Activated T-cell treated with anti-CD3 and anti-CD28 coated beads for 1 hour (primary cell): ENCODE measurements around the gene TBC1D8.

Experiments used
- DNase-seq: peaks from one replicate; pipeline ENCODE4 v3.0.0-alpha.2; 2020; ENCODE audit warnings: low read depth

TBC1D8 gene

GRCh38 chr2:100997509-100998234 lies 153.5 kb downstream of the TBC1D8 start:
- DNase-seq, result no peak

GRCh38 chr2:100995309-100996075 lies 155.7 kb downstream of the TBC1D8 start:
- DNase-seq, result no peak

GRCh38 chr2:100993294-100993693 lies 157.9 kb downstream of the TBC1D8 start:
- DNase-seq, result no peak

DNA sequence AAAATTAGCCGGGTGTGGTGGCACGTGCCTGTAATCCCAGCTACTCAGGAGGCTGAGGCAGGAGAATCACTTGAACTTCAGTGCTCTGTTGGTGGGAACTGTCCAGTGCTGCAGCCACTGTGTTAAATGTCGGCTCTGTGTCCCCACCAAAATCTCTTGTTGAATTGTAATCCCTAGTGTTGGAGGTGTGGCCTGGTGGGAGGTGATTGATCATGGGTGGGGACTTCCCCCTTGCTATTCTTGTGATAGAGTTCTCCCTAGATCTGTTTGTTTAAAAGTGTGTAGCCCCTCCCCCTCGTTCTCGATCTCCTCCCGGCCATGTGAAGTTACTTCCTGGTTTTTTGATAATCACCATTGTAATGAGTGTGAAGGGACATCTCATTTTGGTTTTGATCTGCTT lies 158.9 kb downstream of the TBC1D8 start:
- DNase-seq, result no peak

DNA sequence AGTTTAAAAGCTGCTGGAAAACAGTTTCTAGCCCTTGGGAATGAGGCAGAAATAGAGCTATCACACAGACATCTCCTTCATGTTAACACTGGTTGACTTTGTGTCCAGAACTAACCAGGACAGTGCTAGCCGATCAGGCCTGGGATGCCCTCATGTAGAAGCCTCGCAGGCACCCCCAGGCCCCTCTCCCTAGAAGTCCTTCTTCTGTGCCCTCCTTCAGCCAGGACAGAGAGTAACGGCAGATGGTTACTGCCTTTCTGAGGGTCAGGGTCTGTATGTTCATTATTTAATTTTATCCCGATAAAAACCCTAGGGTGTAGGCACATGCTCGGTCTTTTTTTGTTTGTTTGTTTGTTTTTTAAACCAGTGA lies 159.8 kb downstream of the TBC1D8 start:
- no peak for DNase-seq

DNA sequence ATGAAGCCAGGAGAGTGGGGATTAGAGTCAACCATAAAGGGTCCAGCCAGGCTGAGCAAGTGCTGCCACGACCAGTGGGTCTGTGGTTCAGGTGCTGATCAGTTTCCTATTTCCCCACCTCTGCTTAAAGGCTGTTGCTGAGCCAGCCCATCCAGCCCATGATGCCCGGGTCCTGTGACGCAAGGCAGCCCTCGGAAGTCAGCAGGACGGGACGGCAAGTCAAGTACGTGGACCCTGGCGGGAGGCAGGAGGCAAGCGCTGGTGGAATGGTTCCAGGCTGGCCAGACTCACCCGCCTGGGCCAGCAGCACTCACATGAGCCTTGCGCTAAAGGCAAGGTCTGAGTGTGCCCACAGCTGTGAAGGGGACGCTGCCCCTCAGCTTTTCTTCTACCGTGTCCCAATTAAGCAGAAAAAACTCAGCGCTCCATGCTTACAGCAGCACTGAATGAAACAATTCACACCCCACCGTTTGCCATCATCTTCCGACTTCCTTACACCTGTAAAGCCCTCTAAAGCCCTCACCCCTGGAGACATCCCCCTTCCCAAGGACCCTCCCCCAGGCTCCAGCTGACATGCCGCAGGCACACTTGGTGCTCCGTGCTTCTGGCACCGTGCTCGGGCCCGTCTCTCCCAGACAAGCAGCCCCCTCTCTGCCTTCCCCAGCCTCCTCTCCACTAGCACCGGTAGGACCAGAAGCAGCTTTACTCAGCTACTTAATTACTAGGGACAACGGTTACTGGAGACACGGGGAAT lies 160.4 kb downstream of the TBC1D8 start:
- DNase-seq, result no peak

DNA sequence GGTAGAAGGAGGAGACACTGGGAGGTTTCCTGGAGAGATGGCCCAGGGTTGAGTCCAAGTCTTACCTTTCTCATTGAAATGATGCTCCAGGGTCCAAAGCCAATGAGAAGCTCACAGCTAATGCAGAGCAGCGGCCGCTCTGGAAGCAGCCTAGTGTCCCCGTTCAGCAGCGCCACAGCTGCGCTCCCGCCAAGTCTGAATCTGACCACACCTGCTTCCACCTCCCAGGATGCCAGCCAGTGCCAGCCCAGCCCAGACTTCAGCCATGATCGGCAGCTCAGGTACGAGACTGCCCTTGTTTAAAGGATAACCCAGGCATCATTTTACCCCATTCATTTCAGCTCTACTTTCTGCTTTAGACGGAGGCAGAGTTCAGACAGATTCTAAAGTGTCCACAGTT lies 161.0 kb downstream of the TBC1D8 start:
- DNase-seq, result no peak

DNA sequence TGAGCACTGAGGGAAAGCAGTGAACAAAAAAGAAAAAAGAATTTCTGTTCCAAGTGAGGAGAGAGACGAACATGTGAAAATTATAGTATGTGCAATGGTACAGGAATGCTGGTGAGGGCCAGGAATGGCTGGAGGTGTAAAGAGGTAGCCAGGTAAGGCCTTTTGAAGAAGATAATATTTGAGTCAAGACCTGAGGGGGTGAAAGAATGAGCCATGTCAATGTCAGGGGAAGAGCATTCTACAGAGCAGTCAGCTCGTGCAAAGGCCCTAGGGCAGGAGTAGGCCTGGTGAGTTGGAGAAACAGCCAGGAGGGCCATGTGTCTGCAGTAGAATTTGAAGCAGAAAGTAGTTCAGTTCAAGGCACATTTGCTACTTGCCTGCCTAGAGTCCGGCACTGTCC lies 161.5 kb downstream of the TBC1D8 start:
- DNase-seq, result no peak

DNA sequence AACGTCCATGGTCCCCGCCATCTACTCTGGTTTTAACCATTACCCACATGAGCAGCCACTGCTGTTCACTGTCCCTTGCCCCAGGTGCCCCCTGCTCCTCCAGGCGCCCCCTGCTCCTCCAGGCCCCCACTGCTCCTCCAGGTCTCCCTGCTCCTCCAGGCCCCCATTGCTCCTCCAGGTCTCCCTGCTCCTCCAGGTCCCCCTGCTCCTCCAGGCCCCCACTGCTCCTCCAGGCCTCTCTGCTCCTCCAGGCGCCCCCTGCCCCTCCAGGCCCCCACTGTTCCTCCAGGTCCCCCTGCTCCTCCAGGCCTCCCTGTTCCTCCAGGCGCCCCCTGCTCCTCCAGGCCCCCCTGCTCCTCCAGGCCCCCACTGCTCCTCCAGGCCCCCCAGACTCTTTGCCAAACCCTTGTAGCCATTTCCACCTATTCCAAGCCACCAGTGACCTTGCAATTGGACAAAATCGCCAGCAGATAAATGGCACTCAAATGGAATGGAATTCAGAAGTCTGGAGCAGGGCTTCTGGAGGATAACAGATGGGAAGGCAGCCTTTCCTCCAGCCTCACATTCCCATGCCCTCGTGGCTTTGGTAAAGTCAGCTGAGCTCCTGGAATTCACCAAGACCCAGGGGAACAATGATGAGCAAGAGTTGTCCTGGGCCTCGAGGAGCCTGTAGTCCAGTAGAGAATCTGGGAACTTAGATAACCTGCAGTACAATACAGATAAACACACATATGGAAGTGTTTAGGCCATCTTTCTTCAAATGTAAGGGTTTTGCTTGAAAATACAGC lies 162.4 kb downstream of the TBC1D8 start:
- DNase-seq, result no peak

DNA sequence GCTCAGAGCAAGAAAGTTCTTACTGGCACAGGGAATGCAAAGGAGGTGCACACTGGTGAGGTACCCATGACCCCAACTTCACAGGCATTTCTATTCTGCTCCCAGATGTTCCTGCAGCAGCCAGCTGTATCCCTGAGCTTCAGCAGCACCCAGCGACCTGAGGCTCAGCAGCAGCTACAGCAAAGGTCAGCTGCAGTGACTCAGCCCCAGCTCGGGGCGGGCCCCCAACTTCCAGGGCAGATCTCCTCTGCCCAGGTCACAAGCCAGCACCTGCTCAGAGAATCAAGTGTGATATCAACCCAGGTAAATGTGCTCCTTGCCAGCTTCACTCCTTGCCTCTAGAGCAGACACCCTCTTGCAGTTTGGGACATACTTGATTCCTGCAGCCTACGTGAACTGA lies 163.2 kb downstream of the TBC1D8 start:
- no peak for DNase-seq

DNA sequence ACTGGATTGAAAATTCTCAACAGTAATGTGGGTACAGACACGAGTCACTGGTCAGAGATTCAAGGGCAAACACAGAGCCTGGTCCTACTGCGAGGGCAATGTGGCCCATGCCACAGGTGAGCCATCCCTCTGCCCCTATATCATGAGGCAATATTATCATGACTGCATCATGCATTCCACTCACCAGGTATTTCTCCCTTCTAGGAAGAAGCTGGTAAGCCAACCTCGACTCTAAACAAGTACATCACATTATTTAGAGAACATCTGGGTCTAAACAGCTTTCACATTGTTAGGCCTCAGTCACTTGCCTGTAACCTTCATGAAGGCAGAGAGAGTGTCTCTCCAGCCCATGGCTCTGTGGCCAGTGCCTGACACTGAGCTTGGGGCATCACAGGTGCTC lies 163.6 kb downstream of the TBC1D8 start:
- DNase-seq, result no peak

DNA sequence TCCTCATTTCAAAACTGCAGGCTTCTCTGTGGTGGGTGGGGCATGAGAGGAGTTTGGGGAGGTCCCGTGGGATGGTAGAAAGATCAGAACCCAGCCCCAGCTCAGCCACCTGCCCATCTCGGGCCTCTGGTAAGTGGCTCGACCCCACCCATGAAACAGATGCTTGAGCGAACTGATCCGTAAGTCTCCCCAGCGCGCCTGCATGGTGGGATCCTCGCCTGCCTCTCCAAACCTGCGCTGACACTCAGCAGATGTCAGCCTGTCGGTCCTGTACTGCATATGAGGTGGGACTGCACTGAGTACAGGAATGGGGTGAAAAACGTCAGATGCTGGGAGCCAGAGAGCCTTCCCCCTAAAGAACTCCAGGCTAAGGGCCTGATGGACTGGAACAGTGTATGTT lies 165.0 kb downstream of the TBC1D8 start:
- no peak for DNase-seq

- peak; percentile 72 for DNase-seq
Observed at GRCh38 chr2:100984892-100985307, 166.3 kb downstream of the TBC1D8 start.

GRCh38 chr2:100983684-100984310 lies 167.4 kb downstream of the TBC1D8 start:
- no peak for DNase-seq

DNA sequence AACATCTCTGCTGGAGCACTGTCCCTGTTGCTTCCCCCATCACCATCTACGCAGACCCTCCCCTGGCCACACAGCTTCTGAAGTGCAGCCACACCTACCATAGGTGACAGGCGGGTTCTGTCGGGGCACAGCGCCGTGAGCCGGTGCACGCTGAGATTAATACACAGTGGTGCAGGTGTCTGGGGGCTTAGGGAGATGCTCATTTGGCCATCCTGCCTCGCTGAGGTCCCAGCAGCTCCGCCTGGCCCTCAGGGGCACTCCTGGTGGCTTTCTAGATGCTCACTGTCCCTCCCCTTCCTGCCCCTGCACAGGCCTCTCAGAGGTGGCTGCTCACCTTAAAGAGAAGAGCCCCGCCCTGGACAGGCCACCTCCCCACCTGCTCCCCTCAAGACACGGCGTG lies 168.0 kb downstream of the TBC1D8 start:
- DNase-seq, result no peak

GRCh38 chr2:100982431-100982861 lies 168.7 kb downstream of the TBC1D8 start:
- no peak for DNase-seq

DNA sequence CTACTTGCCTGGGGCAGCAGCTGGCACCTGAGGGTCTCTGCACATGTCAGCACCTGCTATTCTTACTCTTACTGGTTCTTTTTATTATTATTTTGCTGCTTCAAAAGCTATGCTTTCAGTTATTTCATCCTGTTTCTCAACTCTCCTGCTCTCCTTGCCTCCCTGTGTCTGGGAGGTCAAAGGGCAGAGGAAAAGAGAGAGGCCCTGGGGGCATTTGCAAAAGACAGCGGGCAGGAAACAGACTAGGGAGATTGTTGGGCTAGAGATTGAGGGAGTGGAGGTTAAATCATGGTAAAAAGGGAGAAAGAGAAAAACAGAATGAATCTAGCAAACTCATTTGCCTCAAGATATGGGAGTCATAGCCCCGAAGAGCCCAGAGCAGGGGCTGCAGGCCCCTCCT lies 170.2 kb downstream of the TBC1D8 start:
- no peak for DNase-seq

GRCh38 chr2:100980046-100980445 lies 171.1 kb downstream of the TBC1D8 start:
- no peak for DNase-seq

GRCh38 chr2:100978582-100979191 lies 172.5 kb downstream of the TBC1D8 start:
- DNase-seq, result no peak

DNA sequence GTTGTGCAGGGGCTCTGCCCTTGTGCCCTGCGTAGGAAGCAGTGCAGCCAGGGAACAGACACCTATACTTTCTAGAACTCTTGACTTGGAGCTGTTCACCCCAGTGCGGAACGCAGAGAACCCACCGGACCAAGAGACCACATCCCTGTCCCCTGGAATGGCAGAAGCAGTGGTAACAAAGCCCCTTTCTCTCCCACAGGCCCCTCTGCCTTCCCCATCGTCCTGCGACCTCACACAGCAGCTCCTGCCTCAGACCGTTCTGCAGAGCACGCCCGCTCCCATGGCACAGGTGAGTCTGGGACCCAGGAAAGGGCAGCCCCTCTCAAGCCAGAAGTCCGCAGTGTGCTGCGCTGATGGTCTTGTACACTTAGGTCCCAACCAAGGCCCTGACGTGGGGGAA lies 173.7 kb downstream of the TBC1D8 start:
- no peak for DNase-seq
